Stimulated activated CD4-positive, alpha-beta T cell treated with anti-CD3 and anti-CD28 coated beads, Interleukin-2, amount 100 ng/mL, for 24 hours (primary cell): Measurements from ENCODE around the gene MIER2.

Source experiments
- DNase-seq, 2 donors: peaks; one replicate each; pipeline ENCODE4 v3.0.0-alpha.2; 2020

MIER2 gene

DNA sequence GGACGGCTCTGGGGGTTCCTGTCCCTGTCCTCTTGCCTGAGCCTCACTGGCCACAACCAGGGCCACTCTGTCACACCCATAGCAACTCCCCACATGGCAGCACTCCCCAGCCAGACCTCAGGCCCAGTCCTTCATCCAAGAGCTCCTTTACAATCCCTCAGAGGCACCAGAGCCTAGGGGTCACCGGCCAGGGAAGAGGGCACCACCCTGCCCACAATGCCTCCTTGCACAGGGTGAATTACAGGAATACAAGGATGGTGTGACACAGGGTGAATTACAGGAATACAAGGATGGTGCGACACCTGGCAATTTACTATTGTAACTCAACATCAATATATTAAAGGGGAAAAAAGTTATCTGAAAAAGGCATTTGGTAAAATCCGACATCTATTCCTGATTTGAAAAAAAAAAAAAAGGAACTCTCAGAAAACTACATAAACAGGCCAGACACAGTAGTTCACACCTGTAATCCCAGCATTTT, 16.5 kb downstream of the MIER2 start:
- DNase-seq: no peak

DNA sequence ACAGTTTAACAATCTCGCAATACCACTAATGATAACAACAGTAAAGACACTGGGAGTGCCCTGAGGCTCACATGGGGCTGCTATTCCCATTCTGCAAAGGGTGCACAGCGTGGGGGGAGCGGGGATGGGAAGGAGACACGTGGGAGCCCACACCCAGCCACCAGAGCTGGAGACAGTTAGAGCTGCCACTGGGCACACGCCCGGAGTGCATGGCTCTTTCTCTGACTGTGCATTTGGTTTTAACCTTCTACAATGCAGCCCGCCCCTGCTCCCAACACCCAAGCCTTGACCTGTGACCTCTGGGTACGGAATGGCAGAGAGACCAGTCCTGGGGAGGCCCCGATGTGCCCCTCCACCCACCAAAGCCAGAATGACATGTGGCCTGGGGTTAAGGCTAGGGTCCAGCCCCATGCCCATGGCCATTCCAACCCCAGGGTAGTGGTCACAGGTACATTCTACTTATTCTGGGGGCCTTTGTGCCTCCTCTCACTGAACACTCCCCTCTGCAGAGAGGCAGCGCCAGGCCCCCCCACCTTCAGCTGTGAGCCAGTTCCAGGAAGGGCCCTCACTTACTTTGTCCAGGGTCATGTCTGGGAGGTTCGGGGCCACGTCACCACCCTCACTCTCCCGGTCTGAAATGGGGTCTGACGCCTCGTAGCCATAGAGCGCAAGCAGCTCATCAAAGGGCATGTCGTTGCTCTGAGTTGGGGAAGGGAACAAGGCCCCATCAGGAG, 17.1 kb downstream of the MIER2 start:
- no peak for DNase-seq

DNA sequence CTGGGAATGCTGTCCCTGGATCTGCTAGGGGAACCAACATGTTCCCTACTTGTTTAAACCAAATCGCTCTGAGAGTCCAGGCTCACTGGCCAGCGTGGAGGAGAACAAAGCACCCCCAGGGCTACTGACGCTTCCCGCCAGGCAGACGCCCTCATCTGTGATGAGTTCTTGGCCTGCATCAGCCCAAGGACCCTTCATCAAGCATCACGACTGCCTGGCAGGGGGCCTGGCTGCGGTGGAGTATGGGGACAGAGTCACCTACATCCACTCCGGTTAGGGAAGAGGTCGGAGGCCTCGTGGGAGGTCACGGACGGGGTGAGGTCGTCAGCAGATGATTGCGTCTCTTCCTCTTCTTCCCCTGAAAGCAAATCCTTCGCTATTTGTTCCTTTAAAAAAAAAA, 17.7 kb downstream of the MIER2 start:
- DNase-seq: no peak

DNA sequence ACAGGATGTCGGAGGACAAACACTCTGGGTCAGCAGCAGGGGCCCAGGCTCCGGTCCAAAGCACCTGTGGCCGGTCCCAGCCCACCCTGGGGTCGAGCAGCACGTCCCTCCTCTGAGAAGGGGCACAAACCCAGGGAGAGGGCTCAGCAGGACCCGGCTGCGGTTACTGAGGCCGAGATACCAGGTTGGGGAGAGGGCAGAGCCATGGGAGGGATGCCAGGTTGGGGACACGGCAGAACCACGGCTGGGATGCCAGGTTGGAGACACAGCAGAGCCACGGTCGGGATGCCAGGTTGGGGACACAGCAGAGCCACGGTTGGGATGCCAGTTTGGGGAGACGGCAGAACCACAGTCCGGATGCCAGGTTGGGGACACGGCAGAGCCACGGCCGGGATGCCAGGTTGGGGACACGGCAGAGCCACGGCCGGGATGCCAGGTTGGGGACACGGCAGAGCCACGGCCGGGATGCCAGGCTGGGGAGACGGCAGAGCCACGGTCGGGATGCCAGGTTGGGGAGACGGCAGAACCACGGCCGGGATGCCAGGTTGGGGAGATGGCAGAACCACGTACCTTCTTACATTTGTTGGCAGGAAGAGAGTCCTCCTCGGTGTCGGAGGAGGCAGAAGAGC, 18.5 kb downstream of the MIER2 start:
- DNase-seq: no peak

DNA sequence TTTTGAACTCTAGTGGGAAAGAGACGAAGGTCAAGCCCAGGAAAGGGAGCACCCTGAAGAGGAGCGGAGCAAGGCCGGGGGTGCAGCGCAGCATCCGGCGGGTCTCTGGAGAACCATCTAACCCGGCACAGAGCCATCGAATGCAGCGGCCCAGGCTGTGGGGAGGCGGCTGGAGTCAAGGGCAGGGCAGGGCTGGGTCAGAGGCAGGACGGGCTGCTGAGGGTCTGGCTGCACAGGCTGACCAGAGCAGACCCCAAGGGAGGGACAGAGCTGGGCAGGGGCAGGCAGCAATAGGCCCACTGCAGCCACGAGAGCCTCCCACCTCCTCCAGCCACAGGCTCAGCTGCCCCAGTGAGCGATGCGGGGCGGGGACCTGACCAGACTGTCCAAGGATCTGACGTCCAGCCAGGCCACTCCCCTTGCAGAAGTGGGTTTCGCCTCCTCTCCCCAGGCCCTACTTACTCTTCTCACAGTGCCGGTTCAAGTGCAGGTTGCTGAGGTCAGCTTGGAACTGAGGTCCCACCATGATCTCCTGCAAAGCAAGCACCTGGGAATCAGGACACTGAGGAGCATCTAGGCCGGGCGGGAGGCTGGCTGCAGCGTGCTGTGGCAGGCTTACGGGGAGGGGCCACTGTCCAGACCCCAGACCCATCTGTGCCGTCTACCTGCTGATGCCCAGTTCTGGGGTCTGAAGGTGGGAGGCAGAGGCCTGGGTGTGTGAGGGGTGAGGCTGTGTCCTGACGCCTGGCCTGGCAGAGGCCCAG, 19.2 kb downstream of the MIER2 start:
- DNase-seq: no peak

DNA sequence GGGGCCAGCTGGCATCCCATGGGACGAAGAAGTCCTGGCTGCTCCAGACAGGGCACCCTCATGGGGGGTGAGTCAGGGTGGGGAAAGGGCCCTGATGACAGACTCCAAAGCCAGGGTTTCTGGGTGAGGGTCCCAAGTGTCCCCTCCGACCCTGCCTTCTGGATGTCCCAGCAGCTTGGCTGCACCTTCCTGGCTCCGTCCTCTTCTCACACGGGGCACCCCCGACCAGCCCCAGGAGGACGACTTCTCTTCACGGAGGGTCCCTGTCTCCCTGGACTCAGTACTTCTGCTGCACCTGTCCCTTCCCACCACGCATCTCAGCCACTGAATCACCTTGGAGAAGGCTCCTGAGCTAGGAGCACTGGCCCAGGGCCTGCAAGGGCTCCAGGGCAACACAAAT, 19.9 kb downstream of the MIER2 start:
- DNase-seq: no peak

DNA sequence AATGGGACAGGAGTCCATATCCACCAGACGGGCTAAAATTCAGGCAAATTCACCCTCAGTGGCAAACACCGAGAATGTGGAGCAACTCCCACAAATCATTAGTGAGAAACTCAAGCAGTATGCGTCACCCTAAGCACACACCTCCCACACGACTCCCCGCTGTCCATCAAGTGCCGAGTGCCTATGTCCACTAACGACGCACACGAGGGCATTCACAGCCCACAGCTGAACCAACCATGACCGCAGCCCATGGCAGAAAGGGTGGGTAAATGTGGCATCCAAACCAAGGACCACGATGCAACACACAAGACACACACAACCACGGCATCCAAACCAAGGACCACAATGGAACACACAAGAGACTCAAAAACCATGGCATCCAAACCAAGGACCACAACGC, 22.0 kb downstream of the MIER2 start:
- DNase-seq: no peak

DNA sequence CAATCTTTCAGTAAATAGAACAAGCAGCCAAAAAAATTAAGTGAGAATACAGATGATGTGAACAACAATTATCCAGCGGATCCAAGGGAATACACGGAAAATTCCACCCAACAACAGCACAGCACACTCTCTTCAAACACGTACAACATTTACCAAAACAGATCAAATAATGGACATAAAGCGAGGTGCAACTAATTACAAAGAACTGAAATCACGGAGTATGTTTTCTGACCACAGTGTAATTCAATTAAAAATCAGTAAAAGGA, 26.2 kb downstream of the MIER2 start:
- DNase-seq: no peak

DNA sequence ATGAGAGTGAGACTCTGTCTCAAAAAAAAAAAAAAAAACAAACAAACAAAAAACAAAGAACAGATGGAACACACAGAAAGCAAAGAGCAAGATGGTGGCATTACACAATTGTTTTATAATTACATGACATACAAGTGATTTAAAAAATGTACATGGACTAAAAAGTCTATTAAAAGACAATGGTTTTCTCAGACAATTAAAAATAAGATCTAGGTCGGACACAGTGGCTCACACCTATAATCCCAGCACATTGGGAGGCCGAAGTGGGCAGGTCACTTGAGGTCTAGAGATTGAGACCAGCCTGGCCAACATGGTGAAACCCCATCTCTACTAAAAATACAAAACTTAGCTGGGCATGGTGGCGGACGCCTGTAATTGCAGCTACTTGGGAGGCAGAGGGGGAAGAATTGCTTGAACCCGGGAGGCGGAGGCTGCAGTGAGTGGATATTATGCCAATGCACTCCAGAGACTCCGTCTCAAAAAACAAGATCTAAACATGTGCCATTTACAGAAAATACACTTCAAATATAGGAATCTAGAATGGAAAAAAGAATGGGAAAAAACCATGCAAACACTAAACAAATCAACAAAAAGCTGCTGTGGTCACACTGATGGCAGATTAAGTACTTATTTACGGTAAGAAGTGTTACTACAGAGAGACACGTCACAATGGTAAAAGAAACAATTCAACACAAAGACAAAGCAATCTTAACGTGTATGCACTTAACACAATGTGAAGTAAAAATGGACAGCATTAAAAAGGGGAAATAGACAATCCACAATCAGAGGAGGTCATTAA, 26.7 kb downstream of the MIER2 start:
- DNase-seq: no peak

DNA sequence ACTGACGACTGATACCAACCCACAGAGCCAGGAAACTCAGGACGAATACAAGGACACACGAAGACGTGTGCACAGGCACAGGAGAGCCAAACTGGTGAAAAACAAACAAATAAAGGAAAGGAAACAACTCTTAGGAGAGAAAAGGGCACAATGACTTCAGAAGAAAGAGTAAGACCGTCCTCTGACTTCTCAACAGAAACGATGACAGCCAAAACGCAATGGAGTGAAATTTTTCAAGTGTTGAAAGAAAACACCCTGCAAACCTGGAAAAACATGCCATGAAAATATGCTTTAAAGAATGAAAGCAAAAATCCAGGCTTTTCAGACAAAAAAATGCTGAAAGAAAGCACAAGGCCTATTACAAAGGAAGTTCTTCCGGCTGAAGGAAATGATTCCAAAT, 28.8 kb downstream of the MIER2 start:
- DNase-seq: no peak

DNA sequence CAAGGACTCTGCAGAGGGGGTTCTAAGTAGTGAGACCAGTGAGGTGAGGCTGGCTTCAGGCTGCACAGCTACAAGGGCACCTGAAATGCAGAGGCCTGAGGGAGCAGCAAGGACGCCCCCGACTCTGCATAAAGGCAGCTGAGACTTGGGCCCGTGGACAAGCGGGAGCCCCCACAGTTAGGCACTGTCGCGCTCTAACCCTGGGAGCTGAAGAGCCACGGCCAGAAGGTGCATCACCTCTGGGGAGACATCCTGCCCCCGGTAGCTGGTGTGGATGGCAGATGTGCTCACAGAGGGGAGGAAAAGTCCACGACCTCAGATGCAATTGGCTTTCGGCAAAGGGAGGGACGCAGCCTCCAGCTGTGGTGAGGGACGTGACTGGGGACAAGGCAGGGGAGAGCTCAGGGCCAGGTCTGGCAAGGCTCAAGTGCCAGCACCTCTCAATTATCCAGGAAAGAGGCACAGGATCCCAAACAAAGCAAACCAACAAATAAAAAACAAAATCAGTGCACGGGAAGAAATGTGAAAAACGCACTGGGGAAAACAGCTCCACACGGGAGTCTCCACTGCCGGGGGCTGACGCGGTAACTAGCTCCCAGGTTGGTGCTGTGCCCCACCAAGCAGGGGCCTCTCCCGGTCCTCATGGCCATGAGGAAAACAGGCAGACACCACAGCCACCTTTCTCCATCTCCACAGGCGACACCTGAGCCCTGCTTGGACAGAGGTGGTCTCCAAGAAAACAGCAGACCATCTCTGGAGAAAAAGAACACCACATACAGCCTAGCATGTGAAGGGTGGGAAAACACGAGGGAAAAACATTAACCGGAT, 30.4 kb downstream of the MIER2 start:
- no peak for DNase-seq

DNA sequence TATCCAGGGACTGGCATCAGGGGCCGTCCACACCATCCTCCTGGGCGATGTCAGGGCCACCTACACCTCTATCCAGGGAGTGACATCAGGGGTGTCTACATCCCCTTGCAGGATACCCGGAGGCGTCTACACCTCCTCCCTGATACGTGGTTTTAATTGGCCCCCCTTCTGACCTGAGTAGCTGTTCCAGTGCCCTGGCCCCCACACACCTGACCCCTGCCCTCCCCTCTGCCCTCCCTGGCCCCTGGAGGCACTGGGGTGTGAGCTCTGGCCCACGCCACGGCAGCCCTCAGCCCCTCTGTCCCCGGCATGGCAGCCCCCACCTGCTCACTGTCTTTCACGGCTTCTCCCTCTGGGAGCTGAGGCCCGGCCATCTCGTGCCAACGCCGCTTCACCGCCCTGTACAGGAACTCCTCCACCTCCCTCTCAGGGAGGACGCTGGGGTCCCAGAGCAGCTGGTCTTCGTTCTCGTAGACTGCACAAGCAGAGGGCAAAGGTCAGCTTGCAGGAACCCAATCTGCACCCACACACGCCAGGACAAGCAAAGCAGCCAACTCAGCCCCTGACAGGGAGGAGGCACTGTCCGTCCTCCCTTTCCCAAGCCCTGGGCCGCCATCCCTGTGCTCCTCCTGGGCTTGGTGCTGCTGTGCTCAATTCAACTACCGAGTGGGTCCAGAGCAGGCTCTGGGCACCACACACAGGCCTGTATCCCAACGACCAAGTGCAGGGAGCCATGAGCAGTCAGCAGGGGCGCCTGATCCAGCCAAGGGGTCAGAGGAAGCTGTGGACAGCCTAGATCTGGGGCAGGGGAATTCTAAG, 31.2 kb downstream of the MIER2 start:
- DNase-seq: no peak

DNA sequence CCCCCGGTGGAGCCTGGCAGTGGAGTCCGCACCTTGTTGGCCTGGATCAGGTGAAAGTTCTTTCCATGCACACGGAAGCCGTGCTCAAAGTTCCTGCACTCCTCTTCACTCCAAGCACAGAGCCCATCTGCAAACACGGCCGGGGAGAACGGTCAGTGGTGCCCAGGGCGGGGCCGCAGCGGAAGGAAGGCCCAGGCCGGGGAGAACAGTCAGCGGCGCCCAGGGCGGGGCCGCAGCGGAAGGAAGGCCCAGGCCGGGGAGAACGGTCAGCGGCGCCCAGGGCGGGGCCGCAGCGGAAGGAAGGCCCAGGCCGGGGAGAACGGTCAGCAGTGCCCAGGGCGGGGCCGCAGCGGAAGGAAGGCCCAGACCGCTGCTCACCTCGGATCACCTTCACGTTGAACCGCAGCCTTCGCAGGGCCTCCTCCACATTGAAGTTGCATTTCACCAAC, 32.8 kb downstream of the MIER2 start:
- DNase-seq: no peak

DNA sequence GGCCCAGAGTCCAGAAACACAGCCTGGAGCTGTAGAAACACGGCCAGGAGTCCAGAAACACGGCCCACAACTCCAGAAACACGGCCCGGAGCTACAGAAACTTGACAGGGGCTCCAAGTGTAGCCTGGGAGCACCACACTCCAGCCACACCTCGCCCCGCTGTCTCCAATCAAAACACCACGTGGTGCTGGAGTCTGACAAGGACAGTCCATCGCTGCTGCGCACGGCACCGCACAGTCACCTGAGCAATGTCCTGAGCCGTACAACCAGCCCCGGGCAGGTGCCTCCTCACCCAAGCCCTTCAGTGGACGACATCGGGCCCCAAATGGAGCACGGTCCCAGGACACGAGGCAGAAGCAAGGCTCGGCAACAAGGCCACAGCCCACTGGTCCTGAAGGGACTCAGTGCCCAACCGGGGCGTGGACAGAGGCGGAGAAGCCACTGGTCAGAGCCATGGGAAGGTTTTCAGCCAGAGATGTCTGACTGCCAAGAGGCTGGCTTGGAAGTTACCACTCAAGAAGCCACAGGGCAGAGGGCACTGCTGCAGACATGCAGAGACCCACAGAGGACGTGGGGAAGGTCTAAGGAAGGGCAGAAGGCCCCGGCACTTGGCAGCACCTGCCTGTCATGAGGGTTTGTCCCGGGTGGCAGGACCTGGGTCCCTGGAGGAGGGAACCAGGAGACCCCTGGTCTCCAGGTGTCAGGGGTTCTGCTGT, 33.7 kb downstream of the MIER2 start:
- no peak for DNase-seq

DNA sequence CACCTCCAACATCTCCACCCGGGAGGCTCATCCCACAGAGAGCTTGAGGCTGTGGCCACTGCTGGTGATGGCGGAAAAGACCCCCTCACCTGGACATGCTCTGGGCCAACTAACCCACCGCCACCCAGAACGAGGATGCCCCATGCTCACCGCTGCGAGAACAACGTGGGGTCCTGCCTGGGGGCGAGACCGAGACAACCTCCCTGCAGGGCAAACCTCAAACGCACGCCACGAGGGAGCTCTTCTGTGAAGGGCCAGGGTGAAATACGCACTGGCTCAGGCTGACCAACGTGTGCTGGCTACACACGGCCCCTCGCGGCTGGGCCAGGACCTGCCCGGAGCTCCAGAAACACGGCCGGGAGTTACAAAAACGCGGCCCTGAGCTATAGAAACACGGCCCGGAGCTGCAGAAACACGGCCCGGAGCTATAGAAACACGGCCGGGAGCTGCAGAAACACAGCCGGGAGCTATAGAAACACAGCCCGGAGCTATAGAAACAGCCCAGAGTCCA, 34.4 kb downstream of the MIER2 start:
- DNase-seq: no peak

DNA sequence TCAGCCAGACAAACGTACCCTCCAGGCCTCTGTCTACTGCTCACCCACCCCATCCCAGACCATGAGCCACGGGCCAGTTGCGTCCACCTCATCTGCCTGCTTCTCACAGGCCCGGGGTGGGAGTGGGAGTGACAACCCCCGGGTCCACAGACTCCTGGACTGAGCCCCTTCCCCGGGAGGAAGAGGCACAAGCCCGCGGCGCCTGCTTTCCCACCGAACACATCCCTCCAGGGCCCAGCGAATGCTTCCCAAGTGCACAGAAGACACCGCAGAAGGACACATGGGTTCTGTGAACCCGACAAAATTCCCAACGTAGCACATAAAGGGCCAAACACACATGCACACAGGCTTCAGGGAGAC, 35.4 kb downstream of the MIER2 start:
- DNase-seq: no peak

DNA sequence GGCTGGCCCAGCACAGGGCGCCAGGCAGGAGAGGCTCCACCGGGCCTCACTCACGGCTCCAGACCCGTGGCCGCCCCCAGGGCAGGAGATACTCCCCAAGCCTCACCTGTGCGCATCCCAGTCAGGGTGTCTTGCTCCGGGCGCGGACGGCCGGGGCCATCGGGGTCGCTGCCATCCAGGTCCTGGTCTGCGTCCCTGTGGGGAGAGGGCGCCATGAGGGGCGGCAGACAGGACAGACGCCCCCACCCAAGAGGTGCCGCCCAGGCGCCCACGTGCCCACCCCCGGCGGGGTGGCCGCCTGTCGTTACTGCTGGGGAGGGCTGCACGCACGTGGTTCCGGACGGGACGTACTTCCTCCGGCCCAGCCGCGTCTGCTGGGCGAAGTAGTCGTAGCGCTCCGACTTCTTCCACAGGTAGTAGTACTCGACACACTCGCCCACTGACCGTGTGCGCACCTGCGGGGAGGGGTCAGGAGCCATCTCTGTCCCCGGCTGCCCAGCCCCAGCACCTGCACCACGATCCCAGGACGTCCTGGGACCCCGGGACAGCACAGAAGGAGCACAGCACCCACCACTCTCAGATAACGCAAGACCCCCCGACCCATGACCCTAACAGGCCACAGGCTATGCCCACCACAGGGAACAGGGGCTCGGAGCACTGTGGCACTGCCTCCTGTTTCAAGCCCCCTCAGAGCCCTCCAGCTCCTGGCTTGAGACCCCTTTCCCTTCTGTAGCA, 36.0 kb downstream of the MIER2 start:
- DNase-seq: no peak

DNA sequence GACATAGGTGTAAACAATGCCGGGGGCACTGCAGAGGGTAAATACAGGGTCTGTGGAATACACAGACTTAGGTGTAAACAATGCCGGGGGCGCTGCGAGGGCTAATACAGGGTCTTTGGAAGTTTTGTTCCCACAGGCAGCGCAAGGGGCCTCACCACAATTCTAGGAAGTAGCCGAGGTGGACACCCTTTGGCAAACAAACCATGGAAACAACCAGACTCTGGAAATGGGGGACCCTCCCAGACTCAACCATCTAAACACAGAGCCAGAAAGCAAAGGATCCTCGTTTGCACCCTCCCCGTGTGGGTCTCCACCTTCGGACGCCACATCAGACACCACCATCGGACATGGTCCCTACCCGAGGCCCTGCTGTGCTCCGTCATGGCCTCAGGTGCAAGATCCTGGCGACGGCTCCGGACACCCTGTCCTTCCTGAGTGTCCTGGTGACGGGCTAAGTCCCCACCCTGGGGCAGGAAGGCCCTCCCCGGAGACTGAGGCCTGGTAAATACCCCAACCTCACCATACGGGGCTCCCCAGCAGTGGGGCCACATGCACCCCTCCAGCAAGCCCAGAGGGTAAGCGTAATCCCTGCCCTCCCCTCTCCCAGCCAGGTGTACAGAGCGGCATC, 36.7 kb downstream of the MIER2 start:
- no peak for DNase-seq

DNA sequence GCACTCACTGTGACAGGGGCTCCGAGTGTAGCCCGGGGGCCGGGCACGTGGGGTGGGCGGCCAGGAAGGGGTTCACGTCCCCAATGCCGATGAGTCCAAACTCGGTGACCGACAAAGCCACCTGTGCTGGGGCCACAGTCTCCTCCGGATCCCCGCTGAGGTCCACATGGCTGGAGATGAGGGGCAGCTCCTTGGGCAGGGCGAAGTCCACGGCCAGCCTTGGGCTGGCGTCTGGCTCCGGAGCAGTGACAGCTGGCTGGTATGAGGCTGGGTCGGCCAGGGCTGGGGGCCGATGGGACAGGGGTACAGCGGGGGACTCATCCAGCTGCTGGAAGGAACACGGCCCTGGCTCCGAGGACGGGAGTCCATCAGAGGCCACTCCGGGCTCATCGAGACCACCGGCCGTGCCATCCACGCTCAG, 37.5 kb downstream of the MIER2 start:
- DNase-seq: no peak
